Activated CD8-positive, alpha-beta memory T cell treated with anti-CD3 and anti-CD28 coated beads for 1 hour (primary cell): ENCODE results near the gene TPSAB1.

Experiments
- DNase-seq, 2 donors: peaks; one replicate each; pipeline ENCODE4 v3.0.0-alpha.2; 2020; ENCODE audit warnings: low read depth in 1 of 2; ENCODE audit errors: extremely low read depth in 1 of 2

TPSAB1 gene

DNA sequence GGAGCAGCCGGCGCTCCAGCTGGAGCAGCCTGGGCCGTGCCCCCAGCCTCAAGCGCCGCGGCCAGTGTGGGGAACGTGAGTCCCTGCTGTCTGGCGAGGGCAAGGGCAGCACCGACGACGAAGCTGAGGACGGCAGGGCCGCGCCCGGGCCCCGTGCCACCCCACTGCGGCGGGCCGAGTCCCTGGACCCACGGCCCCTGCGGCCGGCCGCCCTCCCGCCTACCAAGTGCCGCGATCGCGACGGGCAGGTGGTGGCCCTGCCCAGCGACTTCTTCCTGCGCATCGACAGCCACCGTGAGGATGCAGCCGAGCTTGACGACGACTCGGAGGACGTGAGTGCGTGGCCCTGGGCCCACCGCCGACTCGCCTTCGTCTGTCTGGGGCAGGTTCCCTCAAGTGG lies 31.4 kb upstream of the TPSAB1 start:
- no peak for DNase-seq

DNA sequence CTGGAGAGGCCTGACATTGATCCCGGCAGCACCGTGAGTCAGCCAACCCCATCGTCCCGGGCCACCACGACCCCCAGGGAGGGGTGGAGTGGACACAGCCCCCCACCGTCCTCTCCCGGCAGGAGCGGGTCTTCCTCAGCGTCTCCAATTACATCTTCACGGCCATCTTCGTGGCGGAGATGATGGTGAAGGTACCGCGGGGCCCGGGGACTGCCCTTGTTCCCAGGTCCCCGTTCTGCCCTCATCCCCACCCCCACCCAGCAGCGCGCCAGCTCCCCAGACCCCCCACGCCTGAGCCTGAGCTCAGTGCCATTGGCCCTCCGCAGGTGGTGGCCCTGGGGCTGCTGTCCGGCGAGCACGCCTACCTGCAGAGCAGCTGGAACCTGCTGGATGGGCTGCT lies 30.0 kb upstream of the TPSAB1 start:
- DNase-seq: no peak

DNA sequence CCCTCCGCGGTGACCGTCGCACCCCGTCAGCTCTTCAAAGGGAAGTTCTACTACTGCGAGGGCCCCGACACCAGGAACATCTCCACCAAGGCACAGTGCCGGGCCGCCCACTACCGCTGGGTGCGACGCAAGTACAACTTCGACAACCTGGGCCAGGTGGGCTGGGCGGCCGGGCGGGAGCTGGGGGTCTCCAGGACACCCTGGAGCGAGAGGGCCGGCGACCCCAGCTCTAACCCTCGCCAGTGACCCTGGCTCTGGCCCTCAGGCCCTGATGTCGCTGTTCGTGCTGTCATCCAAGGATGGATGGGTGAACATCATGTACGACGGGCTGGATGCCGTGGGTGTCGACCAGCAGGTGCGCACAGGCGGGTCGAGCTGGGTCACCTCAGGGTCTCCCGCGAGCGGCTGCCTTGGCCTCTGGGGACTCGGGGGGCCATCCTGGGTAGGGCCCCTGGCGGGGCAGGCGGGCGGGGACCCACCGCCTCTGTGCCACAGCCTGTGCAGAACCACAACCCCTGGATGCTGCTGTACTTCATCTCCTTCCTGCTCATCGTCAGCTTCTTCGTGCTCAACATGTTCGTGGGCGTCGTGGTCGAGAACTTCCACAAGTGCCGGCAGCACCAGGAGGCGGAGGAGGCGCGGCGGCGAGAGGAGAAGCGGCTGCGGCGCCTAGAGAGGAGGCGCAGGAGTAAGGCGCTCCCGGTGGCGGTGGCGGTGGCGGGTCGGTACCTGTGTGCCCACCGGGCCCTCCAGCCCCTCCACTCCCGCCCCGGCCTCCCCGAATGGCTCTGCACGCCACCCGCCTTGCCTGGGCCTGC lies 28.8 kb upstream of the TPSAB1 start:
- DNase-seq: no peak

DNA sequence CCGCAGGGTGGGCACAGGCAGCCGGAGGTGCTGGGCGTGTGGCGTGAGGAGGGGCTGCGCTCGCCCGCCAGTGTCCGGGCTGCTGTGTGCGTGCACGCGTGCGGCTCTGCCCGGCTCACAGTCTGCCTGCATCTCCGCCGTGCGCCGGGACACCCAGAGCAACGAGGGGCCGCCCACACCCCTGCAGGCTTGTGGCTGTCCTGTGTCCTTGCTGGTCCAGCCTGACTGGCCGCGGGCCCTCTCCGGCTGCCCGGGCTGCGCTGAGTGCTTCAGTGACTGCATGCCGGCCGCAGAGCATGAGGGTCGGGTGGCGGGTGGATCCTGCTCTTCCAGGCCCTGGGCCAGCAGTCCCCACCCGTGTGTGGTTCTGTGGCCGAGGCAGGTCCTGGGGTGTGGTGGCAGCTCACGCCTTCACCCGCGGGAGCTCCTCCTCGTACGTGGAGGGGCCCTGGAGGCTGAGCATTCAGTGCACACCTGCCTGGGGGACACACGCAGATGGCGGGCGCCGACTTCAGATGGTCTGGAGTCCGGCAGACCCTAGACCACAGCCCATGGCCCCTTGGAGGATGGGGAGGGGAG lies 27.8 kb upstream of the TPSAB1 start:
- DNase-seq: no peak

DNA sequence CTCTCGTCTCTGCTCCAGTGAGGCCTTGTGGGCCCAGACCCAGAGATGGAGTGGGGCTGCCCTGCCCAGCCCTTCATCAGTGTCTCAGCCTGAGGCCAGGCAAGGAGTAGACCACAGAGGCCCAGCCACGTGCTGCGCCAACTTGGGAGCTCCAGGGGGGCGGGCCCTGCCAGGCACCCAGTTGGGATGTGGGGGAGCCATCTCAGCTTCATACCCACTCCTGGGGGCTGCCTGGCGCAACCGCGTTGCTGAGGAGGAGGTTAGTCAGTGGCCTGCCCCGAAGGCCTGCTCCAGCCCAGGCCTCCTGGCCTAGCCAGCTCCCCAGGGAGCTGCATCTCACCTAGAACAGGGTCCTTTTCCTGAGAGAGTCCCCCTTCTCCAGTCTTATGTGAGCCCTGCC lies 27.3 kb upstream of the TPSAB1 start:
- DNase-seq: no peak

DNA sequence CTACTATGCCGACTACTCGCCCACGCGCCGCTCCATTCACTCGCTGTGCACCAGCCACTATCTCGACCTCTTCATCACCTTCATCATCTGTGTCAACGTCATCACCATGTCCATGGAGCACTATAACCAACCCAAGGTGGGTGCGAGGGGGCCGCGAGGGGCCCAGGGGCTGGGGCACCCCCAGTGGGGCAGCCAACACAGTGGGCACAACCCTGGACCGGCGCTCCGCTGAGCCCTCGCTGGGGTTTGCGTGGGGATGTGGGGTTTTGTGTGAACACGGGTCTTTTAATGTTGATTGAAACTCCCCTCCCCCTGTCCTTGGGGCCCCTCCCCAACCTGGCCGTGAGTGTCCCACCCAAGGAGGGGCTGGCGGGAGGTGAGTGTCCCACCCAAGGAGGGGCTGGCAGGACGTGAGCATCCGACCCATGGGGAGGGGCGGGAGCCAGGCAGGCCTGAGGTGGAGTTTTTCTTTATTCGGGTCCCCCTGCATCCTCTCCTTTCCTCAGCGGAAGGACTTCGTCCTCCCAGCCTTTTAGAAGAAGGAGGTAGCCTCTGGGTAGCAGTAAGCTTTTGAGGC lies 26.6 kb upstream of the TPSAB1 start:
- DNase-seq: no peak

DNA sequence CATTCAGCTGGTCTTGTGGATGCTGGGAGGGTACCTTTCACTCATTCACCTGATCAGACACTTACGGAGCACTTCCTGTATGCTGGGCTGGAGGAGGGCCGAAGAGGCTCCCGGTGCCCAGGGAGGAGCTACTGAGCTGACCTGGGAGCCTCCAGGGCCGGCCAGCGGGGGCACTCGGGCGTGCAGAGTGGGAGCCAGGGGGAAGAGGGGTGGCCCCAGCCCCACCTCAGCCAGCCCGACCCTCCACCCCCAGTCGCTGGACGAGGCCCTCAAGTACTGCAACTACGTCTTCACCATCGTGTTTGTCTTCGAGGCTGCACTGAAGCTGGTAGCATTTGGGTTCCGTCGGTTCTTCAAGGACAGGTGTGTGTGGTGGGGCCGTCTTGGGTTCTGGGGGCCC lies 25.8 kb upstream of the TPSAB1 start:
- no peak for DNase-seq

DNA sequence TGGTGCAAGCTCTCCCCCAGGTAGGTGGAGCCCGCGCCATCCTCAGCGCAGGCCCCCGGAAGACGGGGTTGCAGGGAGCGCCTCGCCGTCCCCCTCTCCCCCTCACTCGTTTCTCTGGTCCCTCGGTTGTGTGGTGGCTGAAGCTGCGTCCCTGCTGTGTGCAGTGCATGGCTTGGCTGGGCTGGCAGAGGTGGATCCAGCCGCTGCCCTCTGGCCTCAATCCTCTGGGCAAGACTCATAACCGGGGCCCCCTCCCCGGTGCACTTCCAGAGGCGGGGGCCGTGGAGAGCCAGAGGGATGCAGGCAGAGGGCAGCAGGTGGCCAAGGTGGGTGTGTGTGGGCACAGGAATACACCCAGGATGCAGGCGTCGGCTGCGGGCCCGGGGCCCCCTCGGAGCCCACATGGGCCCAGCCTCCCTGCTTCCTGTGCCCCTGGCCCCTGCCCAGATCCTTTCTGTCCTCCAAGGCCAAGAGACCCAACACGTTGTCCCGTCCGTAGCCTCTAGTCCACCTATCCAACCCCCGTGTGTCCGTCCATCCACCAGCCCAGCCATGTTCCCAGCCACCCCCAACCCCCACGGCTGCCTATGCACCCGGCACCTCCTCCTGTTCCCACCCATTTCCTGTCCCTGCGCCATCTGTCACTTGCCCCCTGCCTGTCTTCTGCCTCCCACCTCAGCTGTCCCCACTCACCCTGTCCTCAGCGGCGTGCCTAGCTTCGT lies 24.8 kb upstream of the TPSAB1 start:
- DNase-seq: no peak

DNA sequence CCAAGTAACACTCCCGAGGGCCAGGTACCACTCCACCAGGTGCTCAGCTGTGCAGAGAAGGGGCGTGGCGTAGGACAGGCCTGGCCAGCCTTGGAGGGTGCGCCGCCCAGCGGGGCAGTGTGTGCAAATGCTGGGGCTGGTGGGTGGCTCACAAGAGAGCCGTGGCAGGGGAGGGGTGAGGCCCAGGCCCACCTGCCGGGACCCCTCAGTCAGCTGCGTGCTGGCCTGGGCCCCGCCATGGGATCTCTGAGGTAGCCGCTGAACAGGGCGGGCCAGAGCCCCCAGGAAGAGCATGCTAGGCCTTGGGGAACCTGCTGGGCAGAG lies 24.2 kb upstream of the TPSAB1 start:
- no peak for DNase-seq

DNA sequence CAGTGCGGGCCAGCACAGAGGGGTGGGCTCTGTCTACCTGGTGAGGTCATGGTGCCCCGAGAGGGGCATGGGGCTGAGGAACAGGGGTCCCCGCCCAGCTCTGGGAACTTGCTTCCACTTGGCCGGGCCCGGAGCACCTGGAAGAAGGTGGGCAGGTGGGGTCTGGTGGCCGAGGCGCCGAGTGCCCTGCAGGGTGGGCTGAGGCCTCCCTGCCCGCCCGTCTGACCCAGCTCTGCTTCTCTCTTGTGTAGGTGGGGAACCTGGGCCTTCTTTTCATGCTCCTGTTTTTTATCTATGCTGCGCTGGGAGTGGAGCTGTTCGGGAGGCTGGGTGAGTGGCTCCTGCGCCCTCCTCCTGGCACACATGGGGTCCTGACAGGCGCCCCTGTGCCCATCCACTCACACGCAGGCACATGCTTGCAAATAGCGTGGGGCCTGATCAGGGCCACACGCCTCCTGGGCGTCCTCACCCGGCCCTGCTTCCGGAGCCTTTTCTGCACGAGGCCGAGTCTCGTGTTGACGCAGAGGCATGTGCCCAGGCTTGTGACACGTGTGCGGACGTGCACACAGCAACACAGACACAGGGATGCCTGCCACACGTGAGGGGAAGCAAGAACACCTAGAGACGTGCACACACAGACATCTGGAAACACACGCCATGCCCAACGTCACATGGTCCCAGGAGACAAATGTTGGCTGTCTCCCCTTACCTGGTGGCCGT lies 23.7 kb upstream of the TPSAB1 start:
- no peak for DNase-seq

DNA sequence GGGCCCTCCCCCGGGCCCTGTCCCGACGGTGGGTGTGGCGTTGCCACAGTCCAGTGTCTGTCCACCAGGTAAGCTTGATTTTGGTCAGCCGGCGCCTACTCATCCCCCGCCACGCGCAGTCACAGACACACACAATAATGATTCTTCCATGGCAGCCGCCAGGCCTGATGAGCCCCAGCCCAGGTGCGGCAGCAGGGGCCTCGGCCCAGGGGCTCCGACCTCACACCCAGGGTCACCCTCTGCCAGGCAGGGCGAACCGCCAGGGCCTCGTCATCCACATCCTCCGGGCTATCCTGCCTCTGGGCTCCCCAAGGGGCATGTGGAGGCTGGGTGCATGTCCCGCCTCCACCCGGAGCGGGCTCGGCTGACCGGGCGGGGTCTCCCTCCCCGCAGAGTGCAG lies 23.0 kb upstream of the TPSAB1 start:
- DNase-seq: no peak

DNA sequence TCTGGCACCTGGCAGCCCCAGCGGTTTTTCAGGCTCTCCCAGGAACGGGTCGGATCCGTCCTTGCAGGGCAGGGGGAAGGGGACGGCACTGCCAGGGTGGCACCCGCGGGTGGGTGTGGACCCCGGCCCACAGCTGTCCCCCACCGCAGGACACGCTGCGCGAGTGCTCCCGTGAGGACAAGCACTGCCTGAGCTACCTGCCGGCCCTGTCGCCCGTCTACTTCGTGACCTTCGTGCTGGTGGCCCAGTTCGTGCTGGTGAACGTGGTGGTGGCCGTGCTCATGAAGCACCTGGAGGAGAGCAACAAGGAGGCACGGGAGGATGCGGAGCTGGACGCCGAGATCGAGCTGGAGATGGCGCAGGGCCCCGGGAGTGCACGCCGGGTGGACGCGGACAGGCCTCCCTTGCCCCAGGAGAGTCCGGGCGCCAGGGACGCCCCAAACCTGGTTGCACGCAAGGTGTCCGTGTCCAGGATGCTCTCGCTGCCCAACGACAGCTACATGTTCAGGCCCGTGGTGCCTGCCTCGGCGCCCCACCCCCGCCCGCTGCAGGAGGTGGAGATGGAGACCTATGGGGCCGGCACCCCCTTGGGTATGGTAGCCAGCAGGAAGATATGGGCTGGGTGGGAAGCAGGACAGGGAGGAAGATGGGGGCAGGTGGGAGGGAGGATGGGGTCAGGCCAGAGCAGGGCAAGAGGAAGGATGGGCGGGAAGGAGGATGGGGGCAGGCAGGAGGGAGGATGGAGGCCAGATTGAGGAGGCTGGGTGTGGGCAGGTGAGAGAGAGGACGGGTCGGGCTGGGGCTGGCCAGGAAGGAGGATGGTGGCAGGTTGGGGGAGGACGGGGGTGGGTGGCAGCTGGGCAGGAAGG lies 22.2 kb upstream of the TPSAB1 start:
- DNase-seq: no peak

DNA sequence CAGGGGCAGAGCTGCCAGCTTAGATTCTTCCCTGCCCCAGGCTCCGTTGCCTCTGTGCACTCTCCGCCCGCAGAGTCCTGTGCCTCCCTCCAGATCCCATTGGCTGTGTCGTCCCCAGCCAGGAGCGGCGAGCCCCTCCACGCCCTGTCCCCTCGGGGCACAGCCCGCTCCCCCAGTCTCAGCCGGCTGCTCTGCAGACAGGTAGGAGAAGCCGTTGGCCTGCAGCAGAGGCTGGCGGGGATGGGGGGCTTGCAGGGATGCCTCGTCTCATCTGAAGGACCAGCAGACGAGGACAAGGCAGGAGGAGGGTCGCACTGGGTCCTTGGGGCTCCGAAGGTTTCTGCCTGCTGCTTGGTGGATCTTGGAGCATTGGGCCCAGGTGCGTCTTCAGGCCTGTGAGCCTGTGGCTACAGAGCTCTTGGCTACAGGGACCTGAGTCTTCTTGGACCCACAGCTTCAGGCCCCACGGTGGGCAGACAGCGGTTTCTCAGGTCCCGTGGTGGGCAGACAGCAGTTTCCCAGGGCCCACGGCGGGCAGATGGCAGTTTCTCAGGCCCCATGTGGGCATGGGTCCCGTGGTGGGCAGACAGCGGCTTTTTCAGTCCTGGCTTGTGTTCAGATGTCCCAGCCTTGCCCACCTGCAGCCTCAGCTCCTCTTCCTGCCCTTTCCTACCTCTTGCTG lies 21.4 kb upstream of the TPSAB1 start:
- no peak for DNase-seq

DNA sequence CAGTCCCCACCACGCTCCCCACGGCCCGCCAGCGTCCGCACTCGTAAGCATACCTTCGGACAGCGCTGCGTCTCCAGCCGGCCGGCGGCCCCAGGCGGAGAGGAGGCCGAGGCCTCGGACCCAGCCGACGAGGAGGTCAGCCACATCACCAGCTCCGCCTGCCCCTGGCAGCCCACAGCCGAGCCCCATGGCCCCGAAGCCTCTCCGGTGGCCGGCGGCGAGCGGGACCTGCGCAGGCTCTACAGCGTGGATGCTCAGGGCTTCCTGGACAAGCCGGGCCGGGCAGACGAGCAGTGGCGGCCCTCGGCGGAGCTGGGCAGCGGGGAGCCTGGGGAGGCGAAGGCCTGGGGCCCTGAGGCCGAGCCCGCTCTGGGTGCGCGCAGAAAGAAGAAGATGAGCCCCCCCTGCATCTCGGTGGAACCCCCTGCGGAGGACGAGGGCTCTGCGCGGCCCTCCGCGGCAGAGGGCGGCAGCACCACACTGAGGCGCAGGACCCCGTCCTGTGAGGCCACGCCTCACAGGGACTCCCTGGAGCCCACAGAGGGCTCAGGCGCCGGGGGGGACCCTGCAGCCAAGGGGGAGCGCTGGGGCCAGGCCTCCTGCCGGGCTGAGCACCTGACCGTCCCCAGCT lies 20.3 kb upstream of the TPSAB1 start:
- DNase-seq: no peak

DNA sequence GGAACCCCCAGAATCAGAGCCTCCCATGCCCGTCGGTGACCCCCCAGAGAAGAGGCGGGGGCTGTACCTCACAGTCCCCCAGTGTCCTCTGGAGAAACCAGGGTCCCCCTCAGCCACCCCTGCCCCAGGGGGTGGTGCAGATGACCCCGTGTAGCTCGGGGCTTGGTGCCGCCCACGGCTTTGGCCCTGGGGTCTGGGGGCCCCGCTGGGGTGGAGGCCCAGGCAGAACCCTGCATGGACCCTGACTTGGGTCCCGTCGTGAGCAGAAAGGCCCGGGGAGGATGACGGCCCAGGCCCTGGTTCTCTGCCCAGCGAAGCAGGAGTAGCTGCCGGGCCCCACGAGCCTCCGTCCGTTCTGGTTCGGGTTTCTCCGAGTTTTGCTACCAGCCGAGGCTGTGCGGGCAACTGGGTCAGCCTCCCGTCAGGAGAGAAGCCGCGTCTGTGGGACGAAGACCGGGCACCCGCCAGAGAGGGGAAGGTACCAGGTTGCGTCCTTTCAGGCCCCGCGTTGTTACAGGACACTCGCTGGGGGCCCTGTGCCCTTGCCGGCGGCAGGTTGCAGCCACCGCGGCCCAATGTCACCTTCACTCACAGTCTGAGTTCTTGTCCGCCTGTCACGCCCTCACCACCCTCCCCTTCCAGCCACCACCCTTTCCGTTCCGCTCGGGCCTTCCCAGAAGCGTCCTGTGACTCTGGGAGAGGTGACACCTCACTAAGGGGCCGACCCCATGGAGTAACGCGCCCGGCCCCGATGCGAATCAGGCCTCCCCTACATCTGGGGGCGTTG lies 19.5 kb upstream of the TPSAB1 start:
- no peak for DNase-seq

DNA sequence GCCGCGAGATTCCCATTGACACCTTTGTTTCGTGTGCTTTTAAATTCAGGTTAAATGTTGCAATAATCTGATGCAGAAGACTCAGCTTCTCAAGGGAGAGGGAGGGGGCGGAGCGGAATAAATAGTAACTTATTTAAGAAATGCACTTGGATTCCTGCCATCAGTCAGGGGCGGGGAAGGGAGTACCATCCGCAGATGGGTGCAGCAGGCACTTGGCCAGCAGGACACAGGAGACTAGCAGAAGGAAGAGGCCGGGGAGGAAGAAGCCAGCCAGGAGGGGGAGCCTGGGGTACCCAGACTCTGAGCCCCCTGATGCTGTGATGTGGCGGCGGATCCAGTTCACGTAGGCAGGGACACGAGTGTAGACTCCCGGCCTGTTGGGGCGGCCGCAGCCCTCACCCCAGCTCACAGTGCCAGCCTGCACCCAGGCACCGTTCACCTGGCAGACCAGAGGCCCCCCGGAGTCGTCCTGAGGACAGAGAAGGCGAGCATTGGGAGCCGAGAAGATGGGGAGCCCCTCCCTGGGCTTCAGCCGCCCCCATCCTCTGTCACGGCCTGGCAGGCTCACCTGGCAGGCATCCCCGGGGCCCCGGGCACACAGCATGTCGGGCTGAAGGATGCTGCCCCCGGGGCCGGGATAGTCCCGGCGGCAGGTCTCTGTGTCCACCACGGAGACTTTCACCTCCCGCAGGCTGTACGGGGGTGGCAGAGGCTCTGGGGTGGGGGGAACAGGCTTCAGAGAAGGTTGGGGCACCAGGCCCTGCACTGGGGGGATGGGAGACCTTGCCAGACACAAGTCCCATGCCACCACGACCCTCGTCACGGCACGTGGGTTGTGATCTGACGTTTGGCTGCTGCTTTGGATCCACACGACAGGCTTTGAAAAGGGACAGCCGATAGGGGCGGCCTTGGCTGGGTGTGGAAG lies 18.6 kb upstream of the TPSAB1 start:
- DNase-seq: no peak

DNA sequence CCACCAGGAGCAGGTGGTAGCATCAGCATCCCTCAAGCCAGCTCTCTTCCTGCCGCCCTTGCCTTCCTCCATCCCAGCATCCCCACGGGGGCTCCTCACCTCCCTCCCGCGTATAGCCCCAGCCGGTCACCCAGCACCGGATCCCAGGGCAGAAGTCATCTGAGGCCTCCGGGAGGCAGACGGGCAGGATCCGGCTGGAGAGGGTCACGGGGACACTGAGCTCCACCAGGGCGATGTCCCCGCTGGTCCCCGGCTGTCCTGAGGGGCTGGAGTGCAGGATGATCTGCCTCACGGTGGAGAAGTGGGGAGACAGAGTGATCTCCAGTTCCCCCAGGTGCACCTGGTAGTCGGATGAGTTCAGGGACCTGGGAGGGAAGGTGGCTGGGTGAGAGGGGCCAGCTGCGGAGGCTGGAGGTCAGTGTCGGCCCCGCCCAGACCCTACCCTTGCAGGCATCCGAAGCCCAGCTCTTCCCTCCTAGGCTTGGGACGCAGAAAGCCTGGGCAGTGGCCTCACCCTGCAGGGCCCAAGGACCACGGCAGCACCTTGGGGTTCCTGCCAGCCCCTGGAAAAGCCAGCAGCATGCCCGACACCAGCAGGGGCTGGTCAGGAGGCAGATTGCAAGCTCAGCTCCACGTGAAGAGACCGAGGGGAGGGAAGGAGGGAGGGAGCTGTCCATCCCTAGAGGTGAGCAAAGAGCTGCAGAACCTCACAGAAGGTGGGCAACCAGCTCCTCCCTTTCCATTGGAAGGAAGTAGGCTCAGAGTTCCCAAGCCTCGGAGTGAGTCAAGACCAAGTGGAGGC lies 17.8 kb upstream of the TPSAB1 start:
- DNase-seq: no peak
